K562 (cell line): ENCODE data around the gene ITGA3. TPM values are rescaled to one million over a fixed set of nuclear protein-coding genes. Genes with fewer than 3 reads are reported as not detected.

ENCODE experiments used
- ATAC-seq: fragments of 200-7000 bp; cut with Tn5 transposase; 3 replicates; pipeline ENCODE4 v1.9.1; 2020; ENCODE audit warnings: moderate library complexity
- BruUV-seq: library from RNA; stranded (reverse); fragments of 400-500 nt; replicated peaks from 2 replicates; lab custom pipeline; 2021; lab: Mats Ljungman, UMichigan
- CTCF ChIA-PET: fragments of 300-600 bp; formaldehyde crosslinking; extraction: SDS; loops from one replicate; lab custom pipeline; 2021; ENCODE audit warnings: low intra/inter-chr PET ratio; lab: Yijun Ruan, JAX
- POLR2A ChIA-PET: fragments of 300-600, 350-650 bp; sonication (Branson Sonifier 250); formaldehyde crosslinking; extraction: SDS; loops from one replicate; lab custom pipeline; 2021; ENCODE audit warnings: antibody characterized with exemption, inconsistent platforms; lab: Yijun Ruan, JAX
- DNase-seq, 4 experiments: peaks; one replicate each; pipeline versions ENCODE4 v3.0.0 to v3.0.0-alpha.2; 2011 to 2018; ENCODE audit warnings: low spot score in 3 of 4, mixed read lengths in 3 of 4; ENCODE audit errors: extremely low read depth in 1 of 4
- FAIRE-seq: peaks from 2 replicates; lab custom pipeline; 2011; peaks lifted over from hg19 to GRCh38; lab: Jason Lieb, UNC
- H2AFZ ChIP-seq: 2 replicates; pipeline ENCODE4 v1.6.0; 2011; ENCODE audit warnings: low read depth, low read length, control low read depth, inconsistent platforms
- H3K27ac ChIP-seq: fragments of 200-600 bp; 3 replicates; pipeline ENCODE4 v1.8.0; 2011; ENCODE audit warnings: low read depth, mild to moderate bottlenecking, control low read depth, inconsistent platforms, low read length, moderate library complexity, mixed read lengths; ENCODE audit errors: extremely low read depth
- H3K27me3 ChIP-seq, 2 experiments: fragments of 300-600 bp in 1 of 2; 2 replicates in 1 of 2; 3 replicates in 1 of 2; pipeline versions ENCODE4 v1.6.0 to v1.8.0; 2011; ENCODE audit warnings: inconsistent platforms in 2 of 2, low read length in 2 of 2, mild to moderate bottlenecking in 1 of 2, mixed read lengths in 1 of 2, moderate library complexity in 1 of 2; ENCODE audit not compliant: control insufficient read depth in 2 of 2, insufficient read depth in 2 of 2
- H3K36me3 ChIP-seq: fragments of 300-600 bp; 3 replicates; pipeline ENCODE4 v1.8.0; 2011; ENCODE audit warnings: mild to moderate bottlenecking, low read length, inconsistent platforms; ENCODE audit not compliant: control insufficient read depth, insufficient read depth
- H3K4me1 ChIP-seq, 2 experiments: fragments of 200-600 bp in 1 of 2; replicated peaks in 1 of 2; 2 replicates in 1 of 2; 3 replicates in 1 of 2; pipeline versions ENCODE4 v1.5.1 to v1.8.0; 2011; ENCODE audit warnings: inconsistent platforms in 2 of 2, low read length in 2 of 2, mild to moderate bottlenecking in 1 of 2, mixed read lengths in 1 of 2, moderate library complexity in 1 of 2; ENCODE audit not compliant: control insufficient read depth in 2 of 2, insufficient read depth in 2 of 2
- H3K4me2 ChIP-seq: 2 replicates; pipeline ENCODE4 v1.6.1; 2011; ENCODE audit warnings: low read length, control low read depth, inconsistent platforms, mixed read lengths; ENCODE audit not compliant: insufficient read depth
- H3K4me3 ChIP-seq: fragments of 200-600 bp; sonication (generic), shearing (Covaris generic); 2 replicates; pipeline ENCODE4 v1.5.1; 2016; ENCODE audit warnings: control low read depth, inconsistent platforms
- H3K79me2 ChIP-seq: fragments of 200-600 bp; 3 replicates; pipeline ENCODE4 v1.8.0; 2011; ENCODE audit warnings: low read length, inconsistent platforms; ENCODE audit not compliant: control insufficient read depth, insufficient read depth
- H3K9ac ChIP-seq, 2 experiments: 2 replicates each; pipeline versions ENCODE4 v1.6.0 to v1.6.1; 2011; ENCODE audit warnings: low read depth in 2 of 2, low read length in 2 of 2, control low read depth in 1 of 2, inconsistent platforms in 1 of 2, mild to moderate bottlenecking in 1 of 2, mixed read lengths in 1 of 2; ENCODE audit not compliant: insufficient read depth in 1 of 2
- H3K9me1 ChIP-seq: one replicate; pipeline ENCODE4 v1.6.0; 2011; ENCODE audit warnings: inconsistent platforms, mild to moderate bottlenecking, low read length, moderate library complexity; ENCODE audit not compliant: control insufficient read depth, insufficient read depth
- H3K9me3 ChIP-seq: replicated peaks from 2 replicates; pipeline ENCODE4 v1.5.1; 2011; ENCODE audit warnings: low read depth, low read length, inconsistent platforms; ENCODE audit not compliant: control insufficient read depth, insufficient read depth
- H4K20me1 ChIP-seq: replicated peaks from 2 replicates; pipeline ENCODE4 v1.6.1; 2011; ENCODE audit warnings: low read length, inconsistent platforms, mixed read lengths; ENCODE audit not compliant: control insufficient read depth, insufficient read depth
- CHD7 ChIP-seq: fragments of 200-600 bp; sonication (generic); IDR thresholded peaks from one replicate; pipeline ENCODE4 v1.6.1; 2012; ENCODE audit warnings: mild to moderate bottlenecking, low read depth, low read length, inconsistent platforms
- HDGF ChIP-seq: fragments of 450-650 bp; IDR thresholded peaks from 2 replicates; pipeline ENCODE4 v1.6.1; 2016
- WGBS: fragments of 100-300 bp; shearing (Covaris generic); methylation state at CpG from one replicate; pipeline ENCODE4 v1.1.6; 2016; ENCODE audit warnings: low coverage, mixed read lengths; ENCODE audit not compliant: insufficient coverage; ENCODE audit errors: missing lambda C conversion rate; 5-methylcytosine and 5-hydroxymethylcytosine counted together
- in situ Hi-C: fragments of 300-500 bp; cut with MboI; formaldehyde crosslinking; loops from 4 replicates; pipeline ENCODE4 v1.15.0; 2018; ENCODE audit warnings: inconsistent platforms, mixed read lengths
- intact Hi-C: fragments of 100-400 bp; cut with micrococcal nuclease; formaldehyde crosslinking; loops from 2 replicates; pipeline ENCODE4 v1.14.2; 2022
- polyA plus RNA-seq, 8 experiments: library from polyadenylated mRNA; depleted of rRNA in 4 of 8; stranded (reverse) in 5 of 8; unstranded in 3 of 8; fragments of >200 nt; fragmentation: Nextera tagmentation in 2 of 8; fragmentation: Illumina TruSeq in 1 of 8; extraction: Ambion mirVana in 2 of 8; extraction: Trizol in 1 of 8; gene quantifications; 2 replicates each; pipeline versions ENCODE4 v1.2.1 to v1.2.3, GENCODE V29; 2011 to 2014; ENCODE audit warnings: inconsistent platforms in 1 of 8, missing spikeins in 1 of 8
- total RNA-seq, 7 experiments: library from RNA; depleted of rRNA in 6 of 7; stranded (reverse); fragments of >200 nt in 6 of 7; fragmentation: Illumina TruSeq in 2 of 7; extraction: Trizol in 2 of 7; gene quantifications; 2 replicates each; pipeline versions ENCODE4 v1.2.1 to v1.2.3, GENCODE V29; 2011 to 2021; ENCODE audit warnings: low replicate concordance in 1 of 7

The ITGA3 gene
- total and polyA plus RNA-seq, 9 of the 15 experiments (the other 6 are each of a cell fraction or from before 2014, with no cell fraction given) = 0.03 to 0.75 (median 0.14) TPM; not detected in 2

- WGBS = 13% methylated on average over 5 of the region's 5 CpGs
- Histone ChIP-seq H3K4me3 (no peak overlapping the region), H3K36me3 (no peaks in the 10 kb centered on the region), H3K4me1 (peaks cover 25 to 39% of the 10 kb centered on the region in 2 experiments; a peak in 4 of 5 replicates), H3K27me3 (peaks cover 4 to 37% of the 10 kb centered on the region in 2 experiments; a peak in 3 of 5 replicates), H4K20me1 (0 out of 2 replicates have a peak, but pooled peaks cover 9% of the 10 kb centered on the region), H3K9me3 (no peaks in the 10 kb centered on the region), H3K27ac (no peak overlapping the region), H3K9me1 (peaks cover 4% of the 10 kb centered on the region), H3K79me2 (no peaks in the 10 kb centered on the region), H3K9ac (peak overlapping the region in 1 of 2 experiments; percentile 74; a peak in 2 of 4 replicates), H2AFZ (no peak overlapping the region), H3K4me2 (no peak overlapping the region)
- ATAC-seq = no peak
- intact Hi-C loops (no loop called here), in situ Hi-C loops (loop anchor here (5.0 kb wide), 1 partner anchor 193 kb away; no protein-coding TSS in a partner anchor)
- no peak for DNase-seq
- FAIRE-seq = no peak
- ChIA-PET POLR2A (interaction anchor here (0.7 to 1.0 kb wide), 3 partner anchors 8 to 267 kb away, joined by 3 to 4 read pairs (median 3); no protein-coding TSS in a partner anchor), CTCF (no interaction called here)
- TF ChIP-seq HDGF = no peak
- TF ChIP-seq CHD7 = no peak
- BruUV-seq = no TSS peak
Measured at GRCh38 chr17:50099003-50099402, 43.1 kb downstream of the ITGA3 start.
